ENCODE data around the gene LDLRAD3. TPM values are rescaled to one million over a fixed set of nuclear protein-coding genes. Genes with fewer than 3 reads are reported as not detected.

LDLRAD3 gene
- polyA plus RNA-seq, 3 donors, result 22.7 to 25.5 (median 23.5) TPM

GRCh38 chr11:35953081-35953760, 9.4 kb downstream of the LDLRAD3 start:
- DNase-seq (ENCODE audit: low read depth in 3 of 3, low spot score in 2 of 3), result no peak

- no peak for DNase-seq (ENCODE audit: low read depth in 3 of 3, low spot score in 2 of 3)
Measured at GRCh38 chr11:35954205-35954604, 10.3 kb downstream of the LDLRAD3 start.

GRCh38 chr11:35955636-35956035, 11.8 kb downstream of the LDLRAD3 start:
- no peak for DNase-seq (ENCODE audit: low read depth in 3 of 3, low spot score in 2 of 3)

GRCh38 chr11:35962369-35963138, 18.7 kb downstream of the LDLRAD3 start:
- DNase-seq (ENCODE audit: low read depth in 3 of 3, low spot score in 2 of 3), result no peak

- no peak for DNase-seq (ENCODE audit: low read depth in 3 of 3, low spot score in 2 of 3)
Measured at GRCh38 chr11:35963911-35964310, 20.0 kb downstream of the LDLRAD3 start.

- DNase-seq (ENCODE audit: low read depth in 3 of 3, low spot score in 2 of 3), result no peak
Measured at GRCh38 chr11:35964841-35965240, 21.0 kb downstream of the LDLRAD3 start.

GRCh38 chr11:35967042-35967441, 23.2 kb downstream of the LDLRAD3 start:
- no peak for DNase-seq (ENCODE audit: low read depth in 3 of 3, low spot score in 2 of 3)

GRCh38 chr11:35968386-35969088, 24.7 kb downstream of the LDLRAD3 start:
- no peak for DNase-seq (ENCODE audit: low read depth in 3 of 3, low spot score in 2 of 3)

- no peak for DNase-seq (ENCODE audit: low read depth in 3 of 3, low spot score in 2 of 3)
Measured at GRCh38 chr11:35969089-35970042, 25.5 kb downstream of the LDLRAD3 start.

- DNase-seq (ENCODE audit: low read depth in 3 of 3, low spot score in 2 of 3), result no peak
Measured at GRCh38 chr11:35970445-35970844, 26.6 kb downstream of the LDLRAD3 start.

GRCh38 chr11:35971841-35972422, 28.1 kb downstream of the LDLRAD3 start:
- no peak for DNase-seq (ENCODE audit: low read depth in 3 of 3, low spot score in 2 of 3)

- DNase-seq (ENCODE audit: low read depth in 3 of 3, low spot score in 2 of 3), result no peak
Measured at GRCh38 chr11:35974882-35975589, 31.2 kb downstream of the LDLRAD3 start.

- no peak for DNase-seq (ENCODE audit: low read depth in 3 of 3, low spot score in 2 of 3)
Measured at GRCh38 chr11:35976434-35976833, 32.6 kb downstream of the LDLRAD3 start.

GRCh38 chr11:35978183-35978582, 34.3 kb downstream of the LDLRAD3 start:
- DNase-seq (ENCODE audit: low read depth in 3 of 3, low spot score in 2 of 3), result no peak

- DNase-seq (ENCODE audit: low read depth in 3 of 3, low spot score in 2 of 3), result no peak
Measured at GRCh38 chr11:35978891-35979290, 35.0 kb downstream of the LDLRAD3 start.

- no peak for DNase-seq (ENCODE audit: low read depth in 3 of 3, low spot score in 2 of 3)
Measured at GRCh38 chr11:35980686-35981390, 37.0 kb downstream of the LDLRAD3 start.

- no peak for DNase-seq (ENCODE audit: low read depth in 3 of 3, low spot score in 2 of 3)
Measured at GRCh38 chr11:35981581-35981980, 37.7 kb downstream of the LDLRAD3 start.

GRCh38 chr11:35982061-35982460, 38.2 kb downstream of the LDLRAD3 start:
- DNase-seq (ENCODE audit: low read depth in 3 of 3, low spot score in 2 of 3), result no peak

GRCh38 chr11:35983981-35984380, 40.1 kb downstream of the LDLRAD3 start:
- no peak for DNase-seq (ENCODE audit: low read depth in 3 of 3, low spot score in 2 of 3)

All from right renal cortex interstitium (tissue), 3 donors.